H9 (cell line): Measurements from ENCODE around the gene RWDD1. TPM values are rescaled to one million over a fixed set of nuclear protein-coding genes. Genes with fewer than 3 reads are reported as not detected.

ENCODE experiments used
- DNase-seq: peaks from one replicate; pipeline ENCODE4 v3.0.0-alpha.2; 2017
- H2AFZ ChIP-seq: one replicate; pipeline ENCODE4 v1.6.1; 2013; ENCODE audit warnings: mild to moderate bottlenecking, low read length, control low read depth, moderate library complexity
- H2AK5ac ChIP-seq: 2 replicates; pipeline ENCODE4 v1.6.1; 2013; ENCODE audit warnings: low read length, control low read depth, mixed read lengths; ENCODE audit not compliant: insufficient read length
- H2BK120ac ChIP-seq: one replicate; pipeline ENCODE4 v1.6.1; 2013; ENCODE audit warnings: low read depth, mild to moderate bottlenecking, low read length, control low read depth, inconsistent platforms; ENCODE audit not compliant: poor library complexity, severe bottlenecking
- H2BK12ac ChIP-seq: 2 replicates; pipeline ENCODE4 v1.6.1; 2013; ENCODE audit warnings: low read length, control low read depth, mixed read lengths, low read depth; ENCODE audit not compliant: insufficient read length
- H2BK15ac ChIP-seq: 2 replicates; pipeline ENCODE4 v1.6.1; 2013; ENCODE audit warnings: low read depth, low read length, control low read depth
- H2BK20ac ChIP-seq: one replicate; pipeline ENCODE4 v1.6.1; 2013; ENCODE audit warnings: low read depth, mild to moderate bottlenecking, low read length, control low read depth, inconsistent platforms; ENCODE audit not compliant: poor library complexity, severe bottlenecking
- H2BK5ac ChIP-seq: 2 replicates; pipeline ENCODE4 v1.6.1; 2013; ENCODE audit warnings: low read length, control low read depth, mixed read lengths; ENCODE audit not compliant: insufficient read length
- H3K14ac ChIP-seq: 2 replicates; pipeline ENCODE4 v1.6.1; 2013; ENCODE audit warnings: low read length, control low read depth; ENCODE audit not compliant: insufficient read depth
- H3K18ac ChIP-seq: 2 replicates; pipeline ENCODE4 v1.6.1; 2013; ENCODE audit warnings: low read depth, mild to moderate bottlenecking, mixed read lengths, low read length, control low read depth; ENCODE audit not compliant: insufficient read length
- H3K23ac ChIP-seq: 2 replicates; pipeline ENCODE4 v1.6.1; 2013; ENCODE audit warnings: low read length, control low read depth, mixed read lengths, low read depth; ENCODE audit not compliant: insufficient read length
- H3K23me2 ChIP-seq: 2 replicates; pipeline ENCODE4 v1.6.1; 2013; ENCODE audit warnings: low read depth, mild to moderate bottlenecking, mixed read lengths, low read length, control low read depth; ENCODE audit not compliant: insufficient read length, poor library complexity, severe bottlenecking
- H3K27ac ChIP-seq: 2 replicates; pipeline ENCODE4 v1.5.1; 2013; ENCODE audit warnings: low read length, control low read depth, mixed read lengths, low read depth; ENCODE audit not compliant: insufficient read length
- H3K27me3 ChIP-seq: 2 replicates; pipeline ENCODE4 v1.6.1; 2013; ENCODE audit warnings: low read length, control low read depth, inconsistent platforms; ENCODE audit not compliant: insufficient read depth
- H3K4ac ChIP-seq: 2 replicates; pipeline ENCODE4 v1.6.1; 2013; ENCODE audit warnings: low read depth, mild to moderate bottlenecking, control low read depth, inconsistent platforms, low read length, moderate library complexity
- H3K4me1 ChIP-seq: 2 replicates; pipeline ENCODE4 v1.6.1; 2013; ENCODE audit warnings: low read length, control low read depth, inconsistent platforms; ENCODE audit not compliant: insufficient read depth
- H3K4me2 ChIP-seq: 2 replicates; pipeline ENCODE4 v1.6.1; 2013; ENCODE audit warnings: low read length, control low read depth, mixed read lengths; ENCODE audit not compliant: insufficient read length, insufficient read depth
- H3K56ac ChIP-seq: 2 replicates; pipeline ENCODE4 v1.6.1; 2013; ENCODE audit warnings: low read depth, mild to moderate bottlenecking, mixed read lengths, low read length, control low read depth; ENCODE audit not compliant: insufficient read length
- H3K79me1 ChIP-seq: 2 replicates; pipeline ENCODE4 v1.6.1; 2013; ENCODE audit warnings: low read depth, mild to moderate bottlenecking, moderate library complexity, low read length, control low read depth, inconsistent platforms; ENCODE audit not compliant: insufficient read depth, poor library complexity, severe bottlenecking
- H3K79me2 ChIP-seq: 2 replicates; pipeline ENCODE4 v1.6.1; 2013; ENCODE audit warnings: low read length, control low read depth, inconsistent platforms; ENCODE audit not compliant: insufficient read depth
- H3K9ac ChIP-seq: 2 replicates; pipeline ENCODE4 v1.6.1; 2013; ENCODE audit warnings: low read length, control low read depth, mixed read lengths; ENCODE audit not compliant: insufficient read length; ENCODE audit errors: extremely low read depth
- H3K9me3 ChIP-seq: one replicate; pipeline ENCODE4 v1.6.1; 2013; ENCODE audit warnings: low read depth, low read length, inconsistent platforms; ENCODE audit not compliant: control insufficient read depth
- H3T11ph ChIP-seq: one replicate; pipeline ENCODE4 v1.6.1; 2013; ENCODE audit warnings: mild to moderate bottlenecking, low read length, control low read depth, inconsistent platforms
- H4K20me1 ChIP-seq: one replicate; pipeline ENCODE4 v1.6.1; 2013; ENCODE audit not compliant: control insufficient read depth, insufficient read length, insufficient read depth
- H4K5ac ChIP-seq: 2 replicates; pipeline ENCODE4 v1.6.1; 2013; ENCODE audit warnings: low read depth, mild to moderate bottlenecking, mixed read lengths, low read length, control low read depth; ENCODE audit not compliant: insufficient read length
- H4K8ac ChIP-seq: replicated peaks from 2 replicates; pipeline ENCODE4 v1.6.1; 2013; ENCODE audit warnings: low read length, control low read depth, mixed read lengths, low read depth; ENCODE audit not compliant: insufficient read length
- H4K91ac ChIP-seq: 2 replicates; pipeline ENCODE4 v1.6.1; 2013; ENCODE audit warnings: low read depth, mild to moderate bottlenecking, moderate library complexity, mixed read lengths, low read length, control low read depth; ENCODE audit not compliant: insufficient read length
- H3K27ac Mint-ChIP-seq, 3 experiments: 2 replicates in 2 of 3; 3 replicates in 1 of 3; pipeline ENCODE4 v1.8.0; 2020 to 2021; ENCODE audit warnings: mixed read lengths in 3 of 3, mild to moderate bottlenecking in 1 of 3, moderate library complexity in 1 of 3
- H3K27me3 Mint-ChIP-seq: 2 replicates; pipeline ENCODE4 v1.8.0; 2021; ENCODE audit warnings: low read depth, mild to moderate bottlenecking, moderate library complexity, mixed read lengths
- H3K36me3 Mint-ChIP-seq, 3 experiments: 2 replicates in 2 of 3; 3 replicates in 1 of 3; pipeline ENCODE4 v1.8.0; 2020 to 2021; ENCODE audit warnings: low read depth in 3 of 3, mixed read lengths in 3 of 3; ENCODE audit not compliant: insufficient read depth in 1 of 3
- H3K4me1 Mint-ChIP-seq, 2 experiments: 2 replicates each; pipeline ENCODE4 v1.8.0; 2020; ENCODE audit warnings: mixed read lengths in 2 of 2
- H3K4me3 Mint-ChIP-seq, 2 experiments: 2 replicates in 1 of 2; 3 replicates in 1 of 2; pipeline ENCODE4 v1.8.0; 2020 to 2021; ENCODE audit warnings: mild to moderate bottlenecking in 2 of 2, mixed read lengths in 2 of 2, moderate library complexity in 1 of 2
- H3K9me3 Mint-ChIP-seq, 2 experiments: 2 replicates in 1 of 2; 3 replicates in 1 of 2; pipeline ENCODE4 v1.8.0; 2020; ENCODE audit warnings: mild to moderate bottlenecking in 2 of 2, mixed read lengths in 2 of 2, moderate library complexity in 1 of 2
- CTCF ChIP-seq: fragments of 200-600 bp; sonication (generic); conservative IDR thresholded peaks from 3 replicates; pipeline ENCODE4 v1.8.0; 2021; ENCODE audit warnings: antibody characterized with exemption, mild to moderate bottlenecking
- WGBS: extraction: QIAGEN DNeasy Blood & Tissue Kit; methylation state at CpG from one replicate; pipeline ENCODE4 v1.1.7; 2013; ENCODE audit warnings: missing lambda C conversion rate, low lambda C conversion rate, mixed read lengths; ENCODE audit not compliant: insufficient read length; ENCODE audit errors: extremely low coverage; 5-methylcytosine and 5-hydroxymethylcytosine counted together
- total RNA-seq: library from RNA; stranded (reverse); gene quantifications from 2 replicates; pipeline ENCODE4 v1.2.1, GENCODE V29; 2021

RWDD1 gene
- total RNA-seq, 1 experiment from 2014 or later, result 42.0 TPM

- Mint-ChIP-seq H3K9me3 (no peaks in the 10 kb centered on the region), H3K27me3 (no peaks in the 10 kb centered on the region; the same call in 1 of the 2 replicates), H3K4me3 (no peak overlapping the region), H3K4me1 (peaks cover 3% of the 10 kb centered on the region in 2 experiments; a peak in 2 of 4 replicates), H3K27ac (no peak overlapping the region; a peak in 1 of 7 replicates), H3K36me3 (no peaks in the 10 kb centered on the region)
- Histone ChIP-seq H3K27me3 (no peaks in the 10 kb centered on the region), H2BK5ac (no peak overlapping the region), H3K79me2 (no peaks in the 10 kb centered on the region), H3T11ph (no peak overlapping the region), H3K14ac (no peak overlapping the region), H2BK12ac (no peak overlapping the region), H3K23me2 (no peaks in the 10 kb centered on the region), H4K91ac (no peak overlapping the region), H4K5ac (no peak overlapping the region), H4K20me1 (no peaks in the 10 kb centered on the region), H3K9me3 (no peaks in the 10 kb centered on the region), H4K8ac (no peak overlapping the region), H3K27ac (no peak overlapping the region), H2BK120ac (no peak overlapping the region), H3K9ac (no peak overlapping the region), H2BK20ac (no peak overlapping the region), H2AK5ac (no peak overlapping the region), H3K4ac (no peak overlapping the region), H3K56ac (no peak overlapping the region), H3K4me1 (no peaks in the 10 kb centered on the region), H3K4me2 (no peak overlapping the region), H2AFZ (no peak overlapping the region), H3K79me1 (no peaks in the 10 kb centered on the region), H3K18ac (no peak overlapping the region), H3K23ac (no peak overlapping the region), H2BK15ac (no peak overlapping the region)
- no peak for DNase-seq
- TF ChIP-seq CTCF, result no peak
- no CpG with 5 or more reads among the region's 5 CpGs for WGBS
Measured at GRCh38 chr6:116557893-116558292, 13.4 kb upstream of the RWDD1 start.
